Activated CD8-positive, alpha-beta T cell treated with anti-CD3 and anti-CD28 coated beads for 36 hours (primary cell): ENCODE results near the gene HRCT1. TPM values are rescaled to one million over a fixed set of nuclear protein-coding genes. Genes with fewer than 3 reads are reported as not detected.

ENCODE experiments used
- ATAC-seq: fragments of 200-7000 bp; cut with Tn5 transposase; one replicate; pipeline ENCODE4 v1.10.0; 2021; ENCODE audit warnings: mild to moderate bottlenecking, moderate library complexity
- CTCF ChIA-PET: fragments of 350-600 bp; sonication (Branson Sonifier 250); formaldehyde crosslinking; loops from one replicate; lab custom pipeline; 2021; ENCODE audit warnings: antibody characterized with exemption; lab: Charles Lee
- POLR2A ChIA-PET: fragments of 350-600 bp; sonication (Branson Sonifier 250); formaldehyde crosslinking; loops from one replicate; lab custom pipeline; 2021; ENCODE audit warnings: antibody characterized with exemption; lab: Charles Lee
- DNase-seq: peaks from one replicate; pipeline ENCODE4 v3.0.0-alpha.2; 2020
- H3K27ac Mint-ChIP-seq: one replicate; pipeline ENCODE4 v1.8.0; 2021; ENCODE audit warnings: mild to moderate bottlenecking, mixed read lengths
- H3K27me3 Mint-ChIP-seq: one replicate; pipeline ENCODE4 v1.8.0; 2021; ENCODE audit warnings: mixed read lengths
- H3K36me3 Mint-ChIP-seq: one replicate; pipeline ENCODE4 v1.8.0; 2021; ENCODE audit warnings: low read depth, mixed read lengths
- H3K4me1 Mint-ChIP-seq: one replicate; pipeline ENCODE4 v1.8.0; 2021; ENCODE audit warnings: low read depth, mixed read lengths
- H3K4me3 Mint-ChIP-seq: one replicate; pipeline ENCODE4 v1.8.0; 2021; ENCODE audit warnings: mild to moderate bottlenecking, moderate library complexity, mixed read lengths
- H3K9me3 Mint-ChIP-seq: one replicate; pipeline ENCODE4 v1.8.0; 2021; ENCODE audit warnings: mixed read lengths
- intact Hi-C: fragments of 100-400 bp; cut with micrococcal nuclease; formaldehyde crosslinking; loops from one replicate; pipeline ENCODE4 v1.10.0; 2022
- total RNA-seq, 2 experiments: library from RNA; stranded (reverse); gene quantifications; one replicate each; pipeline ENCODE4 v1.2.3, GENCODE V29; 2021
- TF ChIP-seq, protein P1 (sequence below): fragments of 200-600 bp; IDR thresholded peaks from one replicate; pipeline ENCODE4 v1.8.0; 2022; ENCODE audit warnings: antibody characterized with exemption, mild to moderate bottlenecking

The HRCT1 gene
- total RNA-seq, 2 experiments from 2014 or later: not detected

DNA sequence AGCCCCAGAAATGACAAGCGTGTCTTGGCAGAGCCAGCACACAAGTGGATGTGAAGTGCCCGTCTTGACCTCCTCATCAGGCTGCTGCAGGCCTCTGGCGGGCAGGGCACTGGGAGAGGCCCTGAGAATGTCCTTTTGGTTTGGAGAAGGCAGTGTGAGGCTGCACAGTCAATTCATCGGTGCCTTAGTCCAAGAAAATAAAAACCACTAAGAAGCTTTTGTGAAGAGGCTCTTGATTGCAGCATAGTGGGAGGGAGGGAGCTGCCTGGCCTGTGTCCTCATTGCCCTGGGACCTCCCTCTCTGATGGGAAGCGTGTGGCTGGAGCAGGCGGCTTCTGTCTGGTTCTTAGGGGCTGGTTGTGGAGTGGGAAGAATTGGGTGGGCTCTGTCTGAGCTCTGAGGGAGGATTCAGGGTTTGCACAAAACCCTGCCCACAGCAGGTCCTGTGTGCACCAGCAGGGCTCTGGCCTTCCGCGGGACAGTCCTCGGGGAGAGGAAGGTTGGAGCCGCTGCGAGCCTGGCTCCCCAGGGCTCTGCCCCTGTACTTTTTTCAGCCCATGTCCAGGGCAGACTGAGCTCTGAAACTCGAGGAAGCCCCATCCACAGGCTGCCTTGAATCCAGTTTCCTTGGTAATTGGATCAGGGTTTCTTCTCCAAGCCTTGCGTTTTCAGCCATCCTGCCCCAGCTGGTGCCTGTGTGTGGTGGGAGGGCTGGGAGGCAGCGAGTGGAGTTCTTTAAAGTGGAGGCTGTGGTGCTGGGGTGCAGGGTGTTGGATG, 1.1 kb downstream of the HRCT1 start:
- intact Hi-C loops: loop anchor here (5.0 kb wide), 1 partner anchor 35 kb away; no protein-coding TSS in a partner anchor
- no peak for ATAC-seq
- H3K27ac Mint-ChIP-seq: no peak overlapping the region
- no peaks in the 10 kb centered on the region for H3K36me3 Mint-ChIP-seq
- no peak for DNase-seq
- ChIA-PET CTCF (interaction anchor here (0.6 to 5.9 kb wide), 3 partner anchors 10 to 48 kb away, joined by 3 to 147 read pairs (median 4); no protein-coding TSS in a partner anchor), POLR2A (no interaction called here)
- H3K4me3 Mint-ChIP-seq: no peak overlapping the region
- TF ChIP-seq, protein P1, sequence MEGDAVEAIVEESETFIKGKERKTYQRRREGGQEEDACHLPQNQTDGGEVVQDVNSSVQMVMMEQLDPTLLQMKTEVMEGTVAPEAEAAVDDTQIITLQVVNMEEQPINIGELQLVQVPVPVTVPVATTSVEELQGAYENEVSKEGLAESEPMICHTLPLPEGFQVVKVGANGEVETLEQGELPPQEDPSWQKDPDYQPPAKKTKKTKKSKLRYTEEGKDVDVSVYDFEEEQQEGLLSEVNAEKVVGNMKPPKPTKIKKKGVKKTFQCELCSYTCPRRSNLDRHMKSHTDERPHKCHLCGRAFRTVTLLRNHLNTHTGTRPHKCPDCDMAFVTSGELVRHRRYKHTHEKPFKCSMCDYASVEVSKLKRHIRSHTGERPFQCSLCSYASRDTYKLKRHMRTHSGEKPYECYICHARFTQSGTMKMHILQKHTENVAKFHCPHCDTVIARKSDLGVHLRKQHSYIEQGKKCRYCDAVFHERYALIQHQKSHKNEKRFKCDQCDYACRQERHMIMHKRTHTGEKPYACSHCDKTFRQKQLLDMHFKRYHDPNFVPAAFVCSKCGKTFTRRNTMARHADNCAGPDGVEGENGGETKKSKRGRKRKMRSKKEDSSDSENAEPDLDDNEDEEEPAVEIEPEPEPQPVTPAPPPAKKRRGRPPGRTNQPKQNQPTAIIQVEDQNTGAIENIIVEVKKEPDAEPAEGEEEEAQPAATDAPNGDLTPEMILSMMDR: no peak
- H3K4me1 Mint-ChIP-seq: peaks cover 47% of the 10 kb centered on the region
- peaks cover 1% of the 10 kb centered on the region for H3K27me3 Mint-ChIP-seq
- no peaks in the 10 kb centered on the region for H3K9me3 Mint-ChIP-seq

DNA sequence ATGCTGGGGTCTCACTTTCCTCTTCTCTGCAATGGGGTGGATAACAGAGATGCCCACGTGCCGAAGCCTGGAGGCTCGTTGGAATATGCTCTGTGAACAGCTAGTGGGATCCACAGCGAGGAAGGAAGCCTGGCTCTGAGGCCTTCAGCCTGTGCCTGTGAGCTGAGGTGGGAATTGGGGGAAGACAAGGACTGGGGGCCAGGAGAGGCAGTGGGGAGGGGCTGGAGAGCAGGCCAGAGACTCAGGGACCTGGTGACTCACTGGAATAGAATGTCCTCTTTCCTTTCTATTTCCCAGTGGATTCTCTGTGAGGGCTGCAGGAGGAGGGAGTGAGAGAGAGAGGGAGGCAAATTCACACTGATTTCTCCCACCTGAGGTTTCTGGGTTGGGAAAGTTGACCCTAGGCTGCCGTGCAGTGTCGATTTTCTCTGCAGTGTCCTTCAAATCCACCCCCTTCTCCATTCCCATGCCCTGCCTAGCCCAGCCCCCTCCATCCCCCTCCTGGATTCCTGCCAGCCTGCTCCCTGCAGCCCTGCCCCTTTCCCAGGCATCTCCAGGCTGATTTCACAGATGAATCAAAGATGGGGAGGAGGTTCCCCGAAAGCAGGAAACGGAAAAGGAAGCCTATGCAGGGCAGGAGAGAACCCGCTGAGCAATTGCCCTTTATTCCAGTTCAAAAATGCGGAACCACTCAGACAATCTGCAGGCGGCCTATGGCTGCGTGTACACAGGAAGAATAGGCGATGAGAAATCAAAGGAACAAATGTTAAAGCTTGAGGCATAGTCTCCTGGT, 1.9 kb downstream of the HRCT1 start:
- H3K4me3 Mint-ChIP-seq: no peak overlapping the region

DNA sequence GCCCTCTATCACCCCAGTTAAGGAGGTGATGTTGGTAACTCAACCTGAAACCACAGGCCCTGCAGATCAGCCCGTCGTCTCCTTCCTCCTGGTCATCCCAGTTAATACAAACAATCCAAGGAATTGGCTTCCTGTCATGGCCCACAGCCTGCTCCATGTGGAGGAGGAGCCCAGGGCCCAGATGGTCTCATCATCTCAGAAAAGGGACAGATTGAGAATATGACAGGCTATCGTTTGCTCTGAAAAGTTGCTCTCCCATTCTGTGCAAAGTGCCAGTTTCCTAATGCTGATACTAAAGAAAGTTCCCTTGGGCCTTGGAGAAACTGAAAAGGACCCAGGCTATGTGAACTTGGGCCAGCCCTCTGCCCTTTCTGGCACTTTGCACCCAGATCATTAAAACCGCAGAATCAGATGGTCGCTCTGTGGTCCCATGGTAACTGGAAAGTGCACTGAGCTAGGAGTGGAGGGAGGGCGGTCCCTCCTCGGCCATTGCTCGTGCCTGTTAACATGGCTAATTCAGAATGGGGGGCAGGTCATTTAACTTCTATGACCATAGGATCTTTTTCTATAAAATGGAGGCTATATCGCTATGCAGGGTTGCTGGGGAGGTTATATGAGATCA, 2.6 kb downstream of the HRCT1 start:
- POLR2A ChIA-PET: no interaction called here
- Mint-ChIP-seq H3K27ac (no peak overlapping the region), H3K4me1 (peaks cover 47% of the 10 kb centered on the region), H3K36me3 (no peaks in the 10 kb centered on the region), H3K27me3 (no peaks in the 10 kb centered on the region), H3K4me3 (no peak overlapping the region), H3K9me3 (no peaks in the 10 kb centered on the region)
- TF ChIP-seq, protein P1: no peak
- ATAC-seq (no peak), DNase-seq (no peak)
- CTCF ChIA-PET: interaction anchor here (1.0 to 4.5 kb wide), 2 partner anchors 26 to 36 kb away, joined by 4 to 29 read pairs; no protein-coding TSS in a partner anchor
- intact Hi-C loops: loop anchor here (5.0 kb wide), 1 partner anchor 34 kb away; no protein-coding TSS in a partner anchor

More for the DNA sequence above, 1.9 kb downstream of the HRCT1 start:
- ATAC-seq: peak; percentile 26
- Mint-ChIP-seq H3K4me1 (peaks cover 50% of the 10 kb centered on the region), H3K27me3 (peaks cover under 1% of the 10 kb centered on the region), H3K27ac (no peak overlapping the region), H3K9me3 (no peaks in the 10 kb centered on the region), H3K36me3 (no peaks in the 10 kb centered on the region)
- DNase-seq: no peak
- TF ChIP-seq, protein P1: no peak
- CTCF ChIA-PET: interaction anchor here (0.6 to 5.9 kb wide), 5 partner anchors 11 to 47 kb away, joined by 3 to 147 read pairs (median 4); no protein-coding TSS in a partner anchor
- POLR2A ChIA-PET: no interaction called here
- intact Hi-C loops: loop anchor here (5.0 kb wide), 1 partner anchor 34 kb away; no protein-coding TSS in a partner anchor

DNA sequence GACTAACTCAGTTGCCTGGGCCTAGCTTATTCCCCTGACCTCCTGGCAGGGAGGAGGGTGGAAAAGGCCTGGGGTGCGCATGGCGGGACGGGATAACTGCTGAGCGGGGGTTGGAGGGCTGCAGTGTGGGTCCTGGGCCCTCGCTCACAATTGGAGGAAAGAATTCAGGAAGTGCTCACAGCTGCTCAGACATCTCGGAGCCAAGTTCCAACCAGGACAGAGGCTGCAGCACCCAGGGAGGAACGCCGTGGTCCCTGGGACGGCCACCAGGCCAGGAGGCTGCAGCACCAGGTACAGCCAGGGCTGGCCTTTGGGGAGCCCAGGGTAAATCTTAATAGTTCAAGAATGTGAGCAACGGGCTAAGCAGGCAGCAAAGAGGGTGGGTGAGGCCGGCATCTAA, 3.3 kb downstream of the HRCT1 start, which contains the start of gene SPAAR:
TSS of gene SPAAR (plus strand) at position 217 of the 400 bp plus-strand sequence. CDS start 974 bp downstream, outside the sequence.
- Mint-ChIP-seq H3K36me3 (no peaks in the 10 kb centered on the region), H3K4me1 (peaks cover 47% of the 10 kb centered on the region), H3K9me3 (no peaks in the 10 kb centered on the region), H3K4me3 (no peak within 1 kb of the TSS), H3K27me3 (no peaks in the 10 kb centered on the region), H3K27ac (peak within 1 kb of the TSS; percentile 44)
- CTCF ChIA-PET: interaction anchor here (1.0 to 4.5 kb wide), 2 partner anchors 27 to 35 kb away, joined by 4 to 29 read pairs; no protein-coding TSS in a partner anchor
- intact Hi-C loops: loop anchor here (5.0 kb wide), 1 partner anchor 33 kb away; no protein-coding TSS in a partner anchor
- POLR2A ChIA-PET: no interaction called here
- ATAC-seq (no peak), DNase-seq (no peak)
- TF ChIP-seq, protein P1: no peak
